HepG2 (cell line): ENCODE measurements around the gene ZNF506. TPM values are rescaled to one million over a fixed set of nuclear protein-coding genes. Genes with fewer than 3 reads are reported as not detected.

Source experiments
- AKAP8 ChIP-seq: sonication (generic); formaldehyde crosslinking; IDR thresholded peaks from 2 replicates; pipeline ENCODE4 v1.5.1; 2020; ENCODE audit warnings: mild to moderate bottlenecking, missing genetic modification reagents
- BCLAF1 ChIP-seq: fragments of 450-650 bp; IDR thresholded peaks from 2 replicates; pipeline ENCODE4 v1.6.1; 2017; ENCODE audit warnings: mild to moderate bottlenecking
- CREB3 ChIP-seq: sonication (generic); formaldehyde crosslinking; IDR thresholded peaks from 2 replicates; pipeline ENCODE4 v1.5.0; 2020; ENCODE audit warnings: missing genetic modification reagents
- DMTF1 ChIP-seq: sonication (generic); formaldehyde crosslinking; IDR thresholded peaks from 2 replicates; pipeline ENCODE4 v1.4.0; 2020; ENCODE audit warnings: mild to moderate bottlenecking, missing genetic modification reagents
- EEA1 ChIP-seq: sonication (generic); formaldehyde crosslinking; IDR thresholded peaks from 2 replicates; pipeline ENCODE4 v1.5.1; 2020; ENCODE audit warnings: mild to moderate bottlenecking, missing genetic modification reagents, borderline replicate concordance
- ELF1 ChIP-seq: sonication (generic); formaldehyde crosslinking; IDR thresholded peaks from 2 replicates; pipeline ENCODE4 v1.4.0; 2020; ENCODE audit warnings: missing genetic modification reagents
- EZH2 ChIP-seq: conservative IDR thresholded peaks from 2 replicates; pipeline ENCODE4 v1.6.1; 2012; ENCODE audit warnings: mild to moderate bottlenecking, low read depth, low read length, moderate library complexity
- HDAC1 ChIP-seq: sonication (generic); formaldehyde crosslinking; IDR thresholded peaks from 2 replicates; pipeline ENCODE4 v1.5.1; 2020; ENCODE audit warnings: mild to moderate bottlenecking, missing genetic modification reagents
- ISX ChIP-seq: sonication (generic); formaldehyde crosslinking; conservative IDR thresholded peaks from 2 replicates; pipeline ENCODE4 v1.5.0; 2020; ENCODE audit warnings: missing genetic modification reagents
- PREB ChIP-seq: sonication (generic); formaldehyde crosslinking; IDR thresholded peaks from 2 replicates; pipeline ENCODE4 v1.4.0; 2020; ENCODE audit warnings: missing genetic modification reagents
- RBM39 ChIP-seq: fragments of 200-400 bp; formaldehyde crosslinking; IDR thresholded peaks from one replicate; pipeline ENCODE4 v1.6.1; 2018; ENCODE audit warnings: antibody characterized with exemption, mild to moderate bottlenecking, low read depth, low read length; ENCODE audit not compliant: poor library complexity, severe bottlenecking
- ZMAT5 ChIP-seq: sonication (generic); formaldehyde crosslinking; IDR thresholded peaks from 2 replicates; pipeline ENCODE4 v1.5.0; 2020; ENCODE audit warnings: mild to moderate bottlenecking, low read depth, missing genetic modification reagents, borderline replicate concordance
- ZNF230 ChIP-seq: sonication (generic); formaldehyde crosslinking; IDR thresholded peaks from 2 replicates; pipeline ENCODE4 v1.4.0; 2020; ENCODE audit warnings: mild to moderate bottlenecking, missing genetic modification reagents
- ZNF326 ChIP-seq: sonication (generic); formaldehyde crosslinking; IDR thresholded peaks from 2 replicates; pipeline ENCODE4 v1.4.0; 2020; ENCODE audit warnings: missing genetic modification reagents, borderline replicate concordance
- ZNF772 ChIP-seq: sonication (generic); formaldehyde crosslinking; IDR thresholded peaks from 2 replicates; pipeline ENCODE4 v1.5.0; 2020; ENCODE audit warnings: mild to moderate bottlenecking, missing genetic modification reagents
- ZNF800 ChIP-seq: sonication (generic); formaldehyde crosslinking; IDR thresholded peaks from 2 replicates; pipeline ENCODE4 v1.4.0; 2020; ENCODE audit warnings: missing genetic modification reagents
- ZSCAN20 ChIP-seq: sonication (generic); formaldehyde crosslinking; IDR thresholded peaks from 2 replicates; pipeline ENCODE4 v1.4.0; 2020; ENCODE audit warnings: missing genetic modification reagents, mild to moderate bottlenecking, borderline replicate concordance
- polyA plus RNA-seq, 8 experiments: library from polyadenylated mRNA; depleted of rRNA in 3 of 8; stranded (reverse) in 7 of 8; unstranded in 1 of 8; fragments of >200 nt; fragmentation: Illumina TruSeq in 4 of 8; extraction: Trizol in 4 of 8; gene quantifications; 2 replicates each; pipeline versions ENCODE4 v1.2.1 to v1.2.3, GENCODE V29; 2011 to 2016; ENCODE audit warnings: low read depth in 4 of 8, missing spikeins in 1 of 8, mixed read lengths in 1 of 8; ENCODE audit not compliant: insufficient read depth in 1 of 8
- total RNA-seq, 5 experiments: library from RNA; depleted of rRNA; stranded (reverse); fragments of >200 nt; fragmentation: Illumina TruSeq; extraction: Trizol; gene quantifications; 2 replicates each; pipeline ENCODE4 v1.2.3, GENCODE V29; 2016; ENCODE audit warnings: low read depth in 1 of 5
- TF ChIP-seq, protein P1 (sequence below): sonication (generic); formaldehyde crosslinking; conservative IDR thresholded peaks from 2 replicates; pipeline ENCODE4 v1.4.0; 2020; ENCODE audit warnings: missing genetic modification reagents

The ZNF506 gene
- total and polyA plus RNA-seq, 2 of the 13 experiments (the other 11 are each of a cell fraction or from before 2014, with no cell fraction given): not detected

- no peak for TF ChIP-seq DMTF1 (CRISPR knock-in tag)
- TF ChIP-seq, protein P1, sequence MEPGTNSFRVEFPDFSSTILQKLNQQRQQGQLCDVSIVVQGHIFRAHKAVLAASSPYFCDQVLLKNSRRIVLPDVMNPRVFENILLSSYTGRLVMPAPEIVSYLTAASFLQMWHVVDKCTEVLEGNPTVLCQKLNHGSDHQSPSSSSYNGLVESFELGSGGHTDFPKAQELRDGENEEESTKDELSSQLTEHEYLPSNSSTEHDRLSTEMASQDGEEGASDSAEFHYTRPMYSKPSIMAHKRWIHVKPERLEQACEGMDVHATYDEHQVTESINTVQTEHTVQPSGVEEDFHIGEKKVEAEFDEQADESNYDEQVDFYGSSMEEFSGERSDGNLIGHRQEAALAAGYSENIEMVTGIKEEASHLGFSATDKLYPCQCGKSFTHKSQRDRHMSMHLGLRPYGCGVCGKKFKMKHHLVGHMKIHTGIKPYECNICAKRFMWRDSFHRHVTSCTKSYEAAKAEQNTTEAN (CRISPR knock-in tag): no peak
- TF ChIP-seq EZH2: no peak
- TF ChIP-seq ZNF230 (CRISPR knock-in tag): no peak
- TF ChIP-seq BCLAF1: no peak
- no peak for TF ChIP-seq ZMAT5 (CRISPR knock-in tag)
- no peak for TF ChIP-seq ZNF772 (CRISPR knock-in tag)
- no peak for TF ChIP-seq PREB (CRISPR knock-in tag)
- TF ChIP-seq ELF1 (CRISPR knock-in tag): 0 out of 2 replicates have a peak, but pooled peaks have one; percentile 22
- TF ChIP-seq EEA1 (CRISPR knock-in tag): no peak
- peak; percentile 18 for TF ChIP-seq HDAC1 (CRISPR knock-in tag)
- no peak for TF ChIP-seq CREB3 (CRISPR knock-in tag)
- TF ChIP-seq AKAP8 (CRISPR knock-in tag): no peak
- TF ChIP-seq ZSCAN20: no peak
- TF ChIP-seq ZNF800 (CRISPR knock-in tag): no peak
- no peak for TF ChIP-seq ISX (CRISPR knock-in tag)
- no peak for TF ChIP-seq ZNF326
- no peak for TF ChIP-seq RBM39
Measured at GRCh38 chr19:19866611-19867248, 45.2 kb upstream of the ZNF506 start (continued).
